ENCODE results near the gene IVL. TPM values are rescaled to one million over a fixed set of nuclear protein-coding genes. Genes with fewer than 3 reads are reported as not detected.

Gene IVL, protein sequence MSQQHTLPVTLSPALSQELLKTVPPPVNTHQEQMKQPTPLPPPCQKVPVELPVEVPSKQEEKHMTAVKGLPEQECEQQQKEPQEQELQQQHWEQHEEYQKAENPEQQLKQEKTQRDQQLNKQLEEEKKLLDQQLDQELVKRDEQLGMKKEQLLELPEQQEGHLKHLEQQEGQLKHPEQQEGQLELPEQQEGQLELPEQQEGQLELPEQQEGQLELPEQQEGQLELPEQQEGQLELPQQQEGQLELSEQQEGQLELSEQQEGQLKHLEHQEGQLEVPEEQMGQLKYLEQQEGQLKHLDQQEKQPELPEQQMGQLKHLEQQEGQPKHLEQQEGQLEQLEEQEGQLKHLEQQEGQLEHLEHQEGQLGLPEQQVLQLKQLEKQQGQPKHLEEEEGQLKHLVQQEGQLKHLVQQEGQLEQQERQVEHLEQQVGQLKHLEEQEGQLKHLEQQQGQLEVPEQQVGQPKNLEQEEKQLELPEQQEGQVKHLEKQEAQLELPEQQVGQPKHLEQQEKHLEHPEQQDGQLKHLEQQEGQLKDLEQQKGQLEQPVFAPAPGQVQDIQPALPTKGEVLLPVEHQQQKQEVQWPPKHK
- total RNA-seq = 0.24 TPM
- long read RNA-seq = 0 reads

DNA sequence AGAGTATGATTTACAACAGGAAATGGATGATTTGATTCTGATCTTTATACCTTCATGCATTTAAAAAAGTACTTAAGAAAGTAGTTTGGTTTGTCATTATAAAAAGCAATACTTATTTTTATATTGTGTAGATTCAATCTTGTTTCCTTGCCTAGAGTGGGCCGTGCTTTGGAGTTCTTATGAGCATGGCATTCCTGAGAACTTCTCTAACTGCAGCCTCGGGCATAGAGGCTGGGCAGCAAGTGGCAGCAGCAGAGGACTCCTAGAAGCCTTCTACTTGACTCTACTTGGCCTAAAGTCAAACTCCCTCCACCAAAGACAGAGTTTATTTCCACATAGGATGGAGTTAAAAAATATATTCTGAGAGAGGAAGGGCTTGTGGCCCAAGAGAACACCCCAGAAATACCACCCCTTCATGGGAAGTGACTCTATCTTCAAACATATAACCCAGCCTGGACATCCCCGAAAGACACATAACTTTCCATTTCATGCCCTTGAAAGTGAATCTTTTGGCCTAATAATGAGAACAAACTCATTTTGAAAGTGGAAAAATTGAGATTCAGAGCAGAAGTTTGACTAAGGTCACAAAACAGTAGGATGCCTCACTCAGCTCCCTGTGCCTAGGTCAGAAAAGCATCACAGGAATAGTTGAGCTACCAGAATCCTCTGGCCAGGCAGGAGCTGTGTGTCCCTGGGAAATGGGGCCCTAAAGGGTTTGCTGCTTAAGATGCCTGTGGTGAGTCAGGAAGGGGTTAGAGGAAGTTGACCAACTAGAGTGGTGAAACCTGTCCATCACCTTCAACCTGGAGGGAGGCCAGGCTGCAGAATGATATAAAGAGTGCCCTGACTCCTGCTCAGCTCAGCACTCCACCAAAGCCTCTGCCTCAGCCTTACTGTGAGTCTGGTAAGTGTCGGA, at the start of gene IVL:
IVL (plus strand) TSS at position 861 of the 916 bp plus-strand sequence. CDS start 1,252 bp downstream, outside the sequence.
- DNase-seq (no peak), ATAC-seq (peak in 1 of 2 donors; percentile 71)
- H3K9me3 ChIP-seq = no peaks in the 10 kb centered on the region

DNA sequence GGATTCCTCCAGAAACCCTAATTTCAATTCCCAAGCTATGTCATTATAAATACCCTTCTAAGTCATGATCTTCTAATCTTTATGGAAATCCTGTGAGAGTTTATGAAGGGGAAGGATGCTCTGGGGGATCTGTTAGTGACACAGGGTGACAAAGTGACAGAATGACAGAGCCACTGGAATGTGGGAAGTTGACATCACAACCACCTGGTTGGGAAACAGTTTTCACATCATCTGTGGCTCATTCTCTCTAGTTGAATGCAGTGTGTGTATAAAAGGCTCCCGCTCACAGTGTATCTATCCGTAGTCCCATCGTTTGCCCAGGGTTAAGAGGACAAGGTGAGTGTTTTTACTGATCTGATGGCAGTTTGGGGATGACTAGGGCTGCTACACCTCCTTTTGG, 48.6 kb upstream of the IVL start, which contains the start of gene LCE7A:
LCE7A (plus strand) TSS at position 301 of the 400 bp plus-strand sequence. CDS start 702 bp downstream, outside the sequence.
- no peak within 1 kb of the TSS for H3K27ac ChIP-seq
- H3K36me3 ChIP-seq = no peaks in the 10 kb centered on the region
- no peaks in the 10 kb centered on the region for H3K9me3 ChIP-seq
- ATAC-seq (no peak), DNase-seq (no peak)
- H3K4me3 ChIP-seq = no peak within 1 kb of the TSS
- no peaks in the 10 kb centered on the region for H3K4me1 ChIP-seq
- TF ChIP-seq CTCF (IDR thresholded peaks at IDR 0.05) = no peak
- no peaks in the 10 kb centered on the region for H3K27me3 ChIP-seq (ENCODE audit: low read depth)
- intact Hi-C loops (cut with DNase I) = no loop called here

More for the DNA sequence above, at the start of gene IVL:
- H3K27ac ChIP-seq = no peak within 1 kb of the TSS
- intact Hi-C loops (cut with DNase I) = no loop called here
- no peaks in the 10 kb centered on the region for H3K27me3 ChIP-seq (ENCODE audit: low read depth)
- TF ChIP-seq CTCF (IDR thresholded peaks at IDR 0.05) = no peak
- no peaks in the 10 kb centered on the region for H3K36me3 ChIP-seq
- no peaks in the 10 kb centered on the region for H3K4me1 ChIP-seq
- H3K4me3 ChIP-seq = no peak within 1 kb of the TSS

GRCh38 chr1:152860129-152860528, 48.2 kb upstream of the IVL start:
- ATAC-seq (no peak), DNase-seq (no peak)
- TF ChIP-seq CTCF (IDR thresholded peaks at IDR 0.05) = no peak
- no peaks in the 10 kb centered on the region for H3K4me1 ChIP-seq
- no peak overlapping the region for H3K4me3 ChIP-seq
- intact Hi-C loops (cut with DNase I) = no loop called here
- no peaks in the 10 kb centered on the region for H3K27me3 ChIP-seq (ENCODE audit: low read depth)
- no peak overlapping the region for H3K27ac ChIP-seq
- no peaks in the 10 kb centered on the region for H3K9me3 ChIP-seq
- no peaks in the 10 kb centered on the region for H3K36me3 ChIP-seq

GRCh38 chr1:152861374-152861773, 47.0 kb upstream of the IVL start:
- Histone ChIP-seq H3K4me3 (no peak overlapping the region), H3K36me3 (no peaks in the 10 kb centered on the region), H3K4me1 (no peaks in the 10 kb centered on the region), H3K27me3 (ENCODE audit: low read depth) (no peaks in the 10 kb centered on the region), H3K9me3 (no peaks in the 10 kb centered on the region), H3K27ac (no peak overlapping the region)
- no peak for DNase-seq
- intact Hi-C loops (cut with DNase I) = no loop called here
- no peak for TF ChIP-seq CTCF (IDR thresholded peaks at IDR 0.05)
- ATAC-seq = no peak

- no peak overlapping the region for H3K4me3 ChIP-seq
- DNase-seq (no peak), ATAC-seq (no peak)
- H3K27ac ChIP-seq = no peak overlapping the region
- no peaks in the 10 kb centered on the region for H3K4me1 ChIP-seq
- intact Hi-C loops (cut with DNase I) = no loop called here
- H3K9me3 ChIP-seq = no peaks in the 10 kb centered on the region
- no peaks in the 10 kb centered on the region for H3K36me3 ChIP-seq
- H3K27me3 ChIP-seq (ENCODE audit: low read depth) = no peaks in the 10 kb centered on the region
- TF ChIP-seq CTCF (IDR thresholded peaks at IDR 0.05) = no peak
Measured at GRCh38 chr1:152864443-152864842, 43.9 kb upstream of the IVL start.
